OCI-LY7 (cell line): ENCODE results near the gene ROCK2. TPM values are rescaled to one million over a fixed set of nuclear protein-coding genes. Genes with fewer than 3 reads are reported as not detected.

ENCODE experiments used
- BruUV-seq: library from RNA; stranded (reverse); fragments of 400-500 nt; replicated peaks from 2 replicates; lab custom pipeline; 2021; lab: Mats Ljungman, UMichigan
- CTCF ChIA-PET: fragments of 300-600 bp; sonication (Branson Sonifier 250); formaldehyde crosslinking; loops from one replicate; lab custom pipeline; 2022; ENCODE audit warnings: antibody characterized with exemption; ENCODE audit not compliant: unreplicated experiment; lab: Charles Lee
- POLR2A ChIA-PET: fragments of 300-600 bp; sonication (Branson Sonifier 250); formaldehyde crosslinking; loops from one replicate; lab custom pipeline; 2022; ENCODE audit warnings: antibody characterized with exemption; lab: Charles Lee
- DNase-seq: peaks from one replicate; pipeline ENCODE4 v3.0.0-alpha.2; 2015; ENCODE audit warnings: low spot score
- H2AFZ ChIP-seq: fragments of 200-600 bp; sonication (generic), shearing (Covaris generic); 2 replicates; pipeline ENCODE4 v1.6.1; 2014; ENCODE audit warnings: mild to moderate bottlenecking, antibody characterized with exemption, low read length, moderate library complexity
- H3K27ac ChIP-seq: fragments of 200-600 bp; sonication (generic); 2 replicates; pipeline ENCODE4 v1.5.1; 2014; ENCODE audit warnings: mixed run types, low read depth, mild to moderate bottlenecking, moderate library complexity, low read length, inconsistent platforms; ENCODE audit not compliant: poor library complexity, severe bottlenecking
- H3K36me3 ChIP-seq: fragments of 200-600 bp; sonication (generic); 2 replicates; pipeline ENCODE4 v1.6.1; 2014; ENCODE audit warnings: mild to moderate bottlenecking, antibody characterized with exemption, low read length, moderate library complexity, mixed read lengths; ENCODE audit not compliant: insufficient read depth
- H3K4me1 ChIP-seq: fragments of 200-600 bp; sonication (generic); 2 replicates; pipeline ENCODE4 v1.5.1; 2014; ENCODE audit warnings: mild to moderate bottlenecking, low read length; ENCODE audit not compliant: insufficient read depth, poor library complexity, severe bottlenecking
- H3K4me2 ChIP-seq: fragments of 200-600 bp; sonication (generic); 2 replicates; pipeline ENCODE4 v1.6.1; 2014; ENCODE audit warnings: mild to moderate bottlenecking, low read length
- H3K4me3 ChIP-seq: fragments of 200-600 bp; sonication (generic); 2 replicates; pipeline ENCODE4 v1.5.1; 2014; ENCODE audit warnings: mild to moderate bottlenecking, low read depth, low read length; ENCODE audit not compliant: poor library complexity, severe bottlenecking
- H3K79me2 ChIP-seq: fragments of 200-600 bp; sonication (generic); 2 replicates; pipeline ENCODE4 v1.6.1; 2016; ENCODE audit warnings: low read depth, mild to moderate bottlenecking, low read length, moderate library complexity, mixed read lengths; ENCODE audit not compliant: insufficient read depth
- H3K9me2 ChIP-seq: fragments of 200-600 bp; sonication (generic); 2 replicates; pipeline ENCODE4 v1.6.1; 2016; ENCODE audit warnings: mild to moderate bottlenecking, low read length, mixed read lengths; ENCODE audit not compliant: insufficient read depth
- H3K9me3 ChIP-seq: fragments of 200-600 bp; sonication (generic); 2 replicates; pipeline ENCODE4 v1.6.1; 2014; ENCODE audit warnings: mild to moderate bottlenecking, mixed run types, low read length, mixed read lengths
- H4K20me1 ChIP-seq: fragments of 200-600 bp; sonication (generic); 2 replicates; pipeline ENCODE4 v1.6.1; 2014; ENCODE audit warnings: mild to moderate bottlenecking, antibody characterized with exemption, low read length, moderate library complexity, mixed read lengths; ENCODE audit not compliant: insufficient read depth
- CTCF ChIP-seq: fragments of 200-600 bp; sonication (generic); conservative IDR thresholded peaks from 2 replicates; pipeline ENCODE4 v1.5.1; 2014; ENCODE audit warnings: mild to moderate bottlenecking, antibody characterized with exemption, low read length, moderate library complexity, mixed read lengths
- EZH2phosphoT487 ChIP-seq: fragments of 200-600 bp; sonication (generic); IDR thresholded peaks from 2 replicates; pipeline ENCODE4 v1.6.1; 2018; ENCODE audit warnings: low read depth, borderline replicate concordance, mild to moderate bottlenecking, mixed run types, antibody characterized with exemption, low read length, moderate library complexity, mixed read lengths
- intact Hi-C: fragments of 100-400 bp; cut with micrococcal nuclease; formaldehyde crosslinking; loops from one replicate; pipeline ENCODE4 v1.10.0; 2022; ENCODE audit not compliant: unreplicated experiment
- total RNA-seq, 2 experiments: library from RNA; depleted of rRNA in 1 of 2; stranded (reverse); fragments of >200 nt in 1 of 2; shearing (Covaris generic) in 1 of 2; gene quantifications; 2 replicates each; pipeline ENCODE4 v1.2.3, GENCODE V29; 2014 to 2022

Gene ROCK2
- total RNA-seq, 2 experiments from 2014 or later: 12.4 to 21.0 TPM

- Histone ChIP-seq H3K4me1 (peaks cover 31% of the 10 kb centered on the region), H3K79me2 (peaks cover 73% of the 10 kb centered on the region), H3K9me2 (no peaks in the 10 kb centered on the region), H4K20me1 (peaks cover 24% of the 10 kb centered on the region), H3K36me3 (no peaks in the 10 kb centered on the region), H3K9me3 (no peaks in the 10 kb centered on the region), H3K4me3 (no peak overlapping the region), H3K4me2 (peak overlapping the region; percentile 48), H2AFZ (no peak overlapping the region), H3K27ac (no peak overlapping the region)
- TF ChIP-seq CTCF (no peak), EZH2phosphoT487 (no peak)
- no peak for DNase-seq
- ChIA-PET CTCF (no interaction called here), POLR2A (interaction anchor here (1.4 kb wide), 1 partner anchor 117 kb away, joined by 3 read pairs; no protein-coding TSS in a partner anchor)
- intact Hi-C loops: loop anchor here (5.0 kb wide), 1 partner anchor 528 kb away; the partner anchor contains the start of gene PDIA6
- BruUV-seq: no TSS peak
Measured at GRCh38 chr2:11340717-11341116, 3.7 kb downstream of the ROCK2 start.

- intact Hi-C loops: loop anchor here (5.0 kb wide), 1 partner anchor 527 kb away; the partner anchor contains the start of gene PDIA6
- Histone ChIP-seq H3K79me2 (peaks cover 83% of the 10 kb centered on the region), H3K4me3 (no peak overlapping the region), H3K4me2 (peak overlapping the region; percentile 37; the same call in 1 of the 2 replicates), H2AFZ (no peak overlapping the region), H3K9me3 (no peaks in the 10 kb centered on the region), H3K9me2 (no peaks in the 10 kb centered on the region), H3K4me1 (peaks cover 23% of the 10 kb centered on the region), H4K20me1 (peaks cover 24% of the 10 kb centered on the region), H3K27ac (no peak overlapping the region), H3K36me3 (no peaks in the 10 kb centered on the region)
- ChIA-PET POLR2A (interaction anchor here (0.6 kb wide), 1 partner anchor 37 kb away, joined by 3 read pairs; no protein-coding TSS in a partner anchor), CTCF (no interaction called here)
- no TSS peak for BruUV-seq
- TF ChIP-seq EZH2phosphoT487 (no peak), CTCF (no peak)
- DNase-seq: no peak
Measured at GRCh38 chr2:11339508-11340083, 4.8 kb downstream of the ROCK2 start.

- POLR2A ChIA-PET: no interaction called here
- CTCF ChIA-PET: no interaction called here
Measured at GRCh38 chr2:11338580-11338979, 5.9 kb downstream of the ROCK2 start.

More at GRCh38 chr2:11338580-11338979, 5.9 kb downstream of the ROCK2 start:
- Histone ChIP-seq H3K9me3 (no peaks in the 10 kb centered on the region), H3K36me3 (no peaks in the 10 kb centered on the region), H4K20me1 (peaks cover 24% of the 10 kb centered on the region), H3K9me2 (no peaks in the 10 kb centered on the region), H3K4me2 (no peak overlapping the region), H3K79me2 (peaks cover 88% of the 10 kb centered on the region), H3K4me1 (peaks cover 23% of the 10 kb centered on the region), H3K4me3 (no peak overlapping the region), H3K27ac (no peak overlapping the region), H2AFZ (no peak overlapping the region)
- no TSS peak for BruUV-seq
- intact Hi-C loops: no loop called here
- no peak for DNase-seq
- TF ChIP-seq EZH2phosphoT487: no peak
- no peak for TF ChIP-seq CTCF
